GM12891 (cell line): ENCODE measurements around the gene CARD18.

Experiments
- POLR2AphosphoS5 ChIP-seq: IDR thresholded peaks from 2 replicates; pipeline ENCODE4 v1.6.1; 2011; ENCODE audit warnings: low read depth, low read length, control low read depth
- POU2F2 ChIP-seq: IDR thresholded peaks from 2 replicates; pipeline ENCODE4 v1.6.1; 2011; ENCODE audit warnings: low read depth, mild to moderate bottlenecking, control low read depth, low read length, moderate library complexity

DNA sequence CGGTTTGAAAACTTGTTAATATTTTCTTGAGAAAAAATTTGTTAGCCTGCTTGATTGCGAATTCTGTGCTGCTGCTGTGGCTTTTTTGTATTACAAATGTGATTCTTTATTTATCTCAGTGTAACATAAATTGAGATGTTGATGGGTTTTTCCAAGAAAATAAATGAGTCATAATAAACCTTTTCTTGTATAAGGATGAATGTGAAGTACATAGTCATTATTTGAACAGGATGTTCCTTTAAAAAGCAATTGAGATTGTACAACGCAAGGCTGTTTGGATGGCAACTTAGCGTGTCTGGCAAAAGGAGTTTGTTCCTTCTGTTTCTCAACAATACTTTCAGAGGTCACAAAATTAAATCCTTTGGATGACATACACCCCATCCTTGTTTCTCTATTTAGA, 24.6 kb upstream of the CARD18 start:
- TF ChIP-seq POLR2AphosphoS5, result no peak
- no peak for TF ChIP-seq POU2F2
